IMR-90 (cell line): ENCODE data around the gene EPB41L2.
"Not testable (repeated sequence)": the region's sequence is repeated elsewhere in the genome, so short reads cannot be mapped to it uniquely, and the experiment has no call there.

Experiments used
- BHLHE40 ChIP-seq: fragments of 150-350 bp; IDR thresholded peaks from 2 replicates; pipeline ENCODE4 v1.6.1; 2016; ENCODE audit warnings: mild to moderate bottlenecking, low read depth, low read length
- POLR2A ChIP-seq: IDR thresholded peaks from 2 replicates; pipeline ENCODE4 v1.6.1; 2012; ENCODE audit warnings: mild to moderate bottlenecking, low read depth, low read length
- RAD21 ChIP-seq: IDR thresholded peaks from 2 replicates; pipeline ENCODE4 v1.6.1; 2012; ENCODE audit warnings: low read length, improper control_type of control experiment
- RCOR1 ChIP-seq: IDR thresholded peaks from 2 replicates; pipeline ENCODE4 v1.6.1; 2012; ENCODE audit warnings: mild to moderate bottlenecking, low read length, improper control_type of control experiment; ENCODE audit not compliant: insufficient replicate concordance
- RFX5 ChIP-seq: IDR thresholded peaks from 2 replicates; pipeline ENCODE4 v1.8.0; 2012; ENCODE audit warnings: low read depth, mild to moderate bottlenecking, low read length, moderate library complexity
- TF ChIP-seq, protein P1 (sequence below): conservative IDR thresholded peaks from 2 replicates; pipeline ENCODE4 v1.5.1; 2012; ENCODE audit warnings: mild to moderate bottlenecking, low read depth, low read length, improper control_type of control experiment

DNA sequence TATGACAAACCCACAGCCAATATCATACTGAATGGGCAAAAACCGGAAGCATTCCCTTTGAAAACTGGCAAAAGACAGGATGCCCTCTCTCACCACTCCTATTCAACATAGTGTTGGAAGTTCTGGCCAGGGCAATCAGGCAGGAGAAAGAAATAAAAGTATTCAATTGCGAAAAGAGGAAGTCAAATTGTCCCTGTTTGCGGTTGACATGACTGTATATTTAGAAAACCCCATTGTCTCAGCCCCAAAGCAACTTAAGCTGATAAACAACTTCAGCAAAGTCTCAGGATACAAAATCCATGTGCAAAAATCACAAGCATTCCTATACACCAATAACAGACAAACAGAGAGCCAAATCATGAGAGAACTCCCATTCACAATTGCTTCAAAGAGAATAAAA is 27.3 kb upstream of the EPB41L2 start:
- TF ChIP-seq, protein P1, sequence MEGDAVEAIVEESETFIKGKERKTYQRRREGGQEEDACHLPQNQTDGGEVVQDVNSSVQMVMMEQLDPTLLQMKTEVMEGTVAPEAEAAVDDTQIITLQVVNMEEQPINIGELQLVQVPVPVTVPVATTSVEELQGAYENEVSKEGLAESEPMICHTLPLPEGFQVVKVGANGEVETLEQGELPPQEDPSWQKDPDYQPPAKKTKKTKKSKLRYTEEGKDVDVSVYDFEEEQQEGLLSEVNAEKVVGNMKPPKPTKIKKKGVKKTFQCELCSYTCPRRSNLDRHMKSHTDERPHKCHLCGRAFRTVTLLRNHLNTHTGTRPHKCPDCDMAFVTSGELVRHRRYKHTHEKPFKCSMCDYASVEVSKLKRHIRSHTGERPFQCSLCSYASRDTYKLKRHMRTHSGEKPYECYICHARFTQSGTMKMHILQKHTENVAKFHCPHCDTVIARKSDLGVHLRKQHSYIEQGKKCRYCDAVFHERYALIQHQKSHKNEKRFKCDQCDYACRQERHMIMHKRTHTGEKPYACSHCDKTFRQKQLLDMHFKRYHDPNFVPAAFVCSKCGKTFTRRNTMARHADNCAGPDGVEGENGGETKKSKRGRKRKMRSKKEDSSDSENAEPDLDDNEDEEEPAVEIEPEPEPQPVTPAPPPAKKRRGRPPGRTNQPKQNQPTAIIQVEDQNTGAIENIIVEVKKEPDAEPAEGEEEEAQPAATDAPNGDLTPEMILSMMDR: not testable (repeated sequence)
- TF ChIP-seq RAD21, POLR2A, RFX5, BHLHE40, RCOR1: not testable (repeated sequence)
